HEK293T (cell line): ENCODE results near the gene F2.
"Not testable (repeated sequence)": the region's sequence is repeated elsewhere in the genome, so short reads cannot be mapped to it uniquely, and the experiment has no call there.

Source experiments
- CTCF ChIA-PET: fragments of 350-600 bp; formaldehyde crosslinking; extraction: SDS; loops from one replicate; lab custom pipeline; 2021; ENCODE audit warnings: antibody characterized with exemption, inconsistent platforms; lab: Yijun Ruan, JAX
- POLR2A ChIA-PET: fragments of 350-600 bp; formaldehyde crosslinking; extraction: SDS; loops from one replicate; lab custom pipeline; 2020; ENCODE audit warnings: antibody characterized with exemption, inconsistent platforms; lab: Yijun Ruan, JAX
- DNase-seq: peaks from one replicate; pipeline ENCODE4 v3.0.0; 2012; ENCODE audit warnings: mixed read lengths; ENCODE audit errors: extremely low spot score
- ARNT ChIP-seq: fragments of 450-650 bp; IDR thresholded peaks from 2 replicates; pipeline ENCODE4 v1.6.1; 2017; ENCODE audit warnings: mild to moderate bottlenecking
- BHLHE40 ChIP-seq: fragments of 450-650 bp; IDR thresholded peaks from 2 replicates; pipeline ENCODE4 v1.6.1; 2016; ENCODE audit warnings: mild to moderate bottlenecking, moderate library complexity, borderline replicate concordance
- CTBP1 ChIP-seq: fragments of 450-650 bp; IDR thresholded peaks from 2 replicates; pipeline ENCODE4 v1.6.1; 2016; ENCODE audit warnings: borderline replicate concordance
- ELF4 ChIP-seq: fragments of 450-650 bp; IDR thresholded peaks from 2 replicates; pipeline ENCODE4 v1.6.1; 2017; ENCODE audit warnings: antibody characterized with exemption
- FOXA1 ChIP-seq: fragments of 450-650 bp; IDR thresholded peaks from 2 replicates; pipeline ENCODE4 v1.6.1; 2016; ENCODE audit warnings: mild to moderate bottlenecking
- FOXK2 ChIP-seq: fragments of 450-650 bp; IDR thresholded peaks from 2 replicates; pipeline ENCODE4 v1.6.1; 2016; ENCODE audit warnings: mild to moderate bottlenecking
- FOXM1 ChIP-seq: fragments of 450-650 bp; IDR thresholded peaks from 2 replicates; pipeline ENCODE4 v1.6.1; 2017; ENCODE audit warnings: mild to moderate bottlenecking, borderline replicate concordance
- HDGF ChIP-seq: fragments of 450-650 bp; IDR thresholded peaks from 2 replicates; pipeline ENCODE4 v1.6.1; 2017; ENCODE audit warnings: antibody characterized with exemption, borderline replicate concordance
- L3MBTL2 ChIP-seq: fragments of 450-650 bp; conservative IDR thresholded peaks from 2 replicates; pipeline ENCODE4 v1.6.1; 2016; ENCODE audit warnings: mild to moderate bottlenecking
- LEF1 ChIP-seq: fragments of 450-650 bp; IDR thresholded peaks from 2 replicates; pipeline ENCODE4 v1.6.1; 2017; ENCODE audit warnings: mild to moderate bottlenecking, borderline replicate concordance
- NFRKB ChIP-seq: fragments of 450-650 bp; IDR thresholded peaks from 2 replicates; pipeline ENCODE4 v1.6.1; 2016; ENCODE audit warnings: mild to moderate bottlenecking, moderate library complexity
- PKNOX1 ChIP-seq: fragments of 450-650 bp; IDR thresholded peaks from 2 replicates; pipeline ENCODE4 v1.6.1; 2016
- SP1 ChIP-seq: fragments of 450-650 bp; IDR thresholded peaks from 2 replicates; pipeline ENCODE4 v1.6.1; 2017
- SUZ12 ChIP-seq: fragments of 450-650 bp; IDR thresholded peaks from 2 replicates; pipeline ENCODE4 v1.6.1; 2016; ENCODE audit warnings: mild to moderate bottlenecking
- TARDBP ChIP-seq: fragments of 450-650 bp; IDR thresholded peaks from 2 replicates; pipeline ENCODE4 v1.6.1; 2016
- ZNF384 ChIP-seq: fragments of 450-650 bp; IDR thresholded peaks from 2 replicates; pipeline ENCODE4 v1.6.1; 2016

F2 gene

GRCh38 chr11:46698597-46698996 lies 20.4 kb upstream of the F2 start:
- no peak for TF ChIP-seq SUZ12
- no peak for TF ChIP-seq L3MBTL2
- TF ChIP-seq BHLHE40 = no peak
- TF ChIP-seq FOXK2 = no peak
- TF ChIP-seq PKNOX1 = no peak
- no peak for TF ChIP-seq TARDBP
- no peak for TF ChIP-seq HDGF
- no peak for TF ChIP-seq ARNT
- no peak for TF ChIP-seq ZNF384
- no peak for TF ChIP-seq FOXM1
- no peak for TF ChIP-seq SP1
- TF ChIP-seq NFRKB = no peak
- ChIA-PET CTCF (interaction anchor here (0.6 kb wide), 1 partner anchor 29 kb away, joined by 4 read pairs; no protein-coding TSS in a partner anchor), POLR2A (no interaction called here)
- no peak for DNase-seq

- CTCF ChIA-PET = interaction anchor here (0.6 to 0.8 kb wide), 4 partner anchors 14 to 41 kb away, joined by 3 to 4 read pairs (median 3); no protein-coding TSS in a partner anchor
- POLR2A ChIA-PET = interaction anchor here (0.7 to 2.6 kb wide), 12 partner anchors 9 to 236 kb away, joined by 3 to 8 read pairs (median 4); partner anchors contain the start of genes AMBRA1, CSTPP1 and F2
- TF ChIP-seq FOXK2 (peak; percentile 79; the same call in 1 of the 2 replicates), SP1 (no peak), ELF4 (peak; percentile 66), TARDBP (no peak), ZNF384 (0 out of 2 replicates have a peak, but pooled peaks have one; percentile 35), CTBP1 (peak; percentile 95), FOXM1 (no peak), PKNOX1 (peak; percentile 91), SUZ12 (no peak), LEF1 (no peak), NFRKB (peak; percentile 80), BHLHE40 (no peak), L3MBTL2 (peak; percentile 51; the same call in 1 of the 2 replicates)
These were observed 18.6 kb upstream of the F2 start, which contains the start of the genes ARHGAP1 and ZNF408 for GRCh38 chr11:46700241-46701077. TSS of gene ARHGAP1 (minus strand) at chr11:46700619. CDS start at chr11:46696107, 4,512 bp downstream. TSS of gene ZNF408 (plus strand) at chr11:46701031. CDS start at chr11:46701048, 17 bp downstream.

GRCh38 chr11:46701078-46701654 lies 17.8 kb upstream of the F2 start:
- POLR2A ChIA-PET = interaction anchor here (0.7 to 2.6 kb wide), 12 partner anchors 10 to 235 kb away, joined by 3 to 8 read pairs (median 4); partner anchors contain the start of genes AMBRA1, CSTPP1 and F2
- TF ChIP-seq ARNT (no peak), FOXK2 (no peak), NFRKB (no peak), LEF1 (no peak), TARDBP (no peak), BHLHE40 (no peak), FOXM1 (no peak), SUZ12 (no peak), L3MBTL2 (no peak), FOXA1 (no peak), ELF4 (no peak), SP1 (no peak), HDGF (no peak), CTBP1 (no peak), ZNF384 (no peak), PKNOX1 (no peak)
- no peak for DNase-seq
- CTCF ChIA-PET = interaction anchor here (0.6 kb wide), 1 partner anchor 41 kb away, joined by 4 read pairs; no protein-coding TSS in a partner anchor

More at GRCh38 chr11:46700241-46701077, 18.6 kb upstream of the F2 start, which contains the start of the genes ARHGAP1 and ZNF408:
- peak; percentile 98 for DNase-seq

- no peak for DNase-seq
- ChIA-PET CTCF (no interaction called here), POLR2A (no interaction called here)
- TF ChIP-seq ELF4 = no peak
These were observed 13.8 kb upstream of the F2 start for GRCh38 chr11:46705070-46705688.

- CTCF ChIA-PET = no interaction called here
- POLR2A ChIA-PET = interaction anchor here (2.2 kb wide), 1 partner anchor 13 kb away, joined by 6 read pairs; no protein-coding TSS in a partner anchor
These were observed 12.1 kb upstream of the F2 start for GRCh38 chr11:46706886-46707285.

GRCh38 chr11:46709351-46709750 lies 9.7 kb upstream of the F2 start:
- DNase-seq, POLR2A ChIA-PET: not testable (repeated sequence)
- CTCF ChIA-PET = interaction anchor here (0.7 kb wide), 1 partner anchor 131 kb away, joined by 3 read pairs; no protein-coding TSS in a partner anchor

More at GRCh38 chr11:46706886-46707285, 12.1 kb upstream of the F2 start:
- no peak for DNase-seq
- TF ChIP-seq BHLHE40 (no peak), FOXA1 (no peak), LEF1 (no peak), ZNF384 (no peak), FOXM1 (no peak), FOXK2 (no peak)
